ENCODE results near the gene POLR3K. TPM values are rescaled to one million over a fixed set of nuclear protein-coding genes. Genes with fewer than 3 reads are reported as not detected.

The POLR3K gene
- total RNA-seq, 1 experiment from 2014 or later = 22.7 TPM

DNA sequence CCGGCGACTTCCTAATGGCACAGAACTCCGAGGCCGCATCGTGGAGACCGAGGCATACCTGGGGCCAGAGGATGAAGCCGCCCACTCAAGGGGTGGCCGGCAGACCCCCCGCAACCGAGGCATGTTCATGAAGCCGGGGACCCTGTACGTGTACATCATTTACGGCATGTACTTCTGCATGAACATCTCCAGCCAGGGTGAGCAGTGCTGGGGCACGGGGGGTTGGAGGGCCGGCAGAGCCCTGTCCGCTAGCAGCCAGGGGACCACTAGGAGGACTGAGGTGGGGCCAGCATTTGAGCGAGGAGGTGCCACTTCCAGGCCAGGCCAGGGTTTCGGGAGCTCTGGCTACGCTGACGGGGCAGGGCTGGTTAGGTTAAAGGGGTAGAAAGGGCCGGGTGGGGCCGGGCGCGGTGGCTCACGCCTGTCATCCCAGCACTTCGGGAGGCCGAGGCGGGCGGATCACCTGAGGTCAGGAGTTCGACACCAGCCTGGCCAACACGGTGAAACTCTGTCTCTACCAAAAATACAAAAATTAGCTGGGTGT lies 29.7 kb upstream of the POLR3K start:
- Histone ChIP-seq H3K27ac (ENCODE audit: low read depth, low read length) (no peak overlapping the region), H3K4me1 (ENCODE audit: control insufficient read depth in 1 of 2, insufficient read depth in 2 of 2, low read length in 2 of 2) (peaks cover 0 to 4% of the 10 kb centered on the region in 2 experiments; a peak in 1 of 4 replicates), H3K9me2 (ENCODE audit: insufficient read depth) (no peaks in the 10 kb centered on the region), H3K4me3 (replicated peaks in 1 of 2; ENCODE audit: low read depth in 1 of 2, low read length in 2 of 2) (no peak overlapping the region), H3K36me3 (ENCODE audit: control insufficient read depth in 1 of 2, insufficient read depth in 2 of 2, low read length in 2 of 2) (no peaks in the 10 kb centered on the region), H3K9me3 (ENCODE audit: control insufficient read depth in 1 of 2, insufficient read depth in 1 of 2, low read depth in 1 of 2, low read length in 2 of 2) (no peaks in the 10 kb centered on the region), H3K4me2 (ENCODE audit: low read length) (no peak overlapping the region), H2AFZ (ENCODE audit: low read depth, low read length, poor library complexity, severe bottlenecking) (no peak overlapping the region), H3K79me2 (ENCODE audit: insufficient read depth, low read length) (0 out of 2 replicates have a peak, but pooled peaks cover 4% of the 10 kb centered on the region), H3K9ac (ENCODE audit: low read length) (no peak overlapping the region), H4K20me1 (ENCODE audit: insufficient read depth) (no peaks in the 10 kb centered on the region), H3K27me3 (ENCODE audit: insufficient read depth, low read length) (no peaks in the 10 kb centered on the region)
- ChIA-PET CTCF (no interaction called here), RAD21 (ENCODE audit: low non-redundant PET in 1 of 2, low total read pairs in 2 of 2, uncharacterized antibody in 2 of 2, unreplicated experiment in 2 of 2) (no interaction called here), POLR2A (no interaction called here)
- intact Hi-C loops (cut with micrococcal nuclease) = no loop called here
- TF ChIP-seq POLR2A (IDR thresholded peaks at IDR 0.05; ENCODE audit: borderline replicate concordance, extremely low read depth, insufficient read depth, insufficient read length) (no peak), SIN3A (IDR thresholded peaks at IDR 0.05; ENCODE audit: low read depth) (no peak), SP1 (IDR thresholded peaks at IDR 0.05; ENCODE audit: low read depth) (no peak), SRF (IDR thresholded peaks at IDR 0.05; ENCODE audit: low read depth) (no peak), POLR2AphosphoS5 (IDR thresholded peaks at IDR 0.05; ENCODE audit: low read depth, low read length) (no peak), ZNF274 (IDR thresholded peaks at IDR 0.05; ENCODE audit: low read depth, low read length) (no peak), ELF1 (IDR thresholded peaks at IDR 0.05; ENCODE audit: borderline replicate concordance, low read depth) (no peak), EZH2phosphoT487 (IDR thresholded peaks at IDR 0.05; ENCODE audit: borderline replicate concordance) (no peak), MAX (IDR thresholded peaks at IDR 0.05) (no peak), CEBPB (IDR thresholded peaks at IDR 0.05; ENCODE audit: low read depth) (no peak), ZFX (IDR thresholded peaks at IDR 0.05) (no peak), YY1 (IDR thresholded peaks at IDR 0.05; ENCODE audit: extremely low read depth, insufficient replicate concordance, low read depth, low read length) (no peak), ZBTB33 (IDR thresholded peaks at IDR 0.05; ENCODE audit: extremely low read depth, insufficient replicate concordance, low read length) (no peak)
- TF ChIP-seq, protein P1, sequence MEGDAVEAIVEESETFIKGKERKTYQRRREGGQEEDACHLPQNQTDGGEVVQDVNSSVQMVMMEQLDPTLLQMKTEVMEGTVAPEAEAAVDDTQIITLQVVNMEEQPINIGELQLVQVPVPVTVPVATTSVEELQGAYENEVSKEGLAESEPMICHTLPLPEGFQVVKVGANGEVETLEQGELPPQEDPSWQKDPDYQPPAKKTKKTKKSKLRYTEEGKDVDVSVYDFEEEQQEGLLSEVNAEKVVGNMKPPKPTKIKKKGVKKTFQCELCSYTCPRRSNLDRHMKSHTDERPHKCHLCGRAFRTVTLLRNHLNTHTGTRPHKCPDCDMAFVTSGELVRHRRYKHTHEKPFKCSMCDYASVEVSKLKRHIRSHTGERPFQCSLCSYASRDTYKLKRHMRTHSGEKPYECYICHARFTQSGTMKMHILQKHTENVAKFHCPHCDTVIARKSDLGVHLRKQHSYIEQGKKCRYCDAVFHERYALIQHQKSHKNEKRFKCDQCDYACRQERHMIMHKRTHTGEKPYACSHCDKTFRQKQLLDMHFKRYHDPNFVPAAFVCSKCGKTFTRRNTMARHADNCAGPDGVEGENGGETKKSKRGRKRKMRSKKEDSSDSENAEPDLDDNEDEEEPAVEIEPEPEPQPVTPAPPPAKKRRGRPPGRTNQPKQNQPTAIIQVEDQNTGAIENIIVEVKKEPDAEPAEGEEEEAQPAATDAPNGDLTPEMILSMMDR (IDR thresholded peaks at IDR 0.05 in 2 of 3, conservative IDR thresholded peaks at IDR 0.05 in 1 of 3; ENCODE audit: borderline replicate concordance in 1 of 3, insufficient read depth in 1 of 3, low read depth in 2 of 3, low read length in 2 of 3) = no peak
- TF ChIP-seq, protein P2, sequence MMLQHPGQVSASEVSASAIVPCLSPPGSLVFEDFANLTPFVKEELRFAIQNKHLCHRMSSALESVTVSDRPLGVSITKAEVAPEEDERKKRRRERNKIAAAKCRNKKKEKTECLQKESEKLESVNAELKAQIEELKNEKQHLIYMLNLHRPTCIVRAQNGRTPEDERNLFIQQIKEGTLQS (IDR thresholded peaks at IDR 0.05) = no peak
- ATAC-seq (no peak), DNase-seq (ENCODE audit: low read depth, low spot score) (no peak)
- no TSS peak for BruUV-seq (replicated peaks)
